Measurements from ENCODE around the gene CRTAC1.

DNA sequence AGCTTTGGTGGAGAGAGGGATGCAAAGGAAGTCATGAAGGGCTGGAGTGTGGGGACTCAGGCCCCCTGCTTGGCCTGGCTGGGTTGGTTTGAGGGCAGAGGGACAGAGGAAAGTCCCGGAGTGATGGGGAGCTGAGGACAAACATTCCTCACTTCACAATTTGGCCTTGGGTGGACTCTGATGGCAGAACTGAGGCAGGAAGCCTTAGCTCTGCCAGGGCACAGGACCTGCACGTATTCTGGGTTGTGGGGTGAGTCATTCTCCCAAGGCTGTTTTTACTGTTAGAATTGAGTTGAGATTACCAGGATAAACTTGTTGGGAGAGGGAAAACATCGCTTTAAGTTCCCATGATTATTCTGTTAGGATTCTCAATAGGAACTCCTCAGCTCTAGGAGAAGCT, 178.1 kb downstream of the CRTAC1 start:
- TF ChIP-seq, protein P1, sequence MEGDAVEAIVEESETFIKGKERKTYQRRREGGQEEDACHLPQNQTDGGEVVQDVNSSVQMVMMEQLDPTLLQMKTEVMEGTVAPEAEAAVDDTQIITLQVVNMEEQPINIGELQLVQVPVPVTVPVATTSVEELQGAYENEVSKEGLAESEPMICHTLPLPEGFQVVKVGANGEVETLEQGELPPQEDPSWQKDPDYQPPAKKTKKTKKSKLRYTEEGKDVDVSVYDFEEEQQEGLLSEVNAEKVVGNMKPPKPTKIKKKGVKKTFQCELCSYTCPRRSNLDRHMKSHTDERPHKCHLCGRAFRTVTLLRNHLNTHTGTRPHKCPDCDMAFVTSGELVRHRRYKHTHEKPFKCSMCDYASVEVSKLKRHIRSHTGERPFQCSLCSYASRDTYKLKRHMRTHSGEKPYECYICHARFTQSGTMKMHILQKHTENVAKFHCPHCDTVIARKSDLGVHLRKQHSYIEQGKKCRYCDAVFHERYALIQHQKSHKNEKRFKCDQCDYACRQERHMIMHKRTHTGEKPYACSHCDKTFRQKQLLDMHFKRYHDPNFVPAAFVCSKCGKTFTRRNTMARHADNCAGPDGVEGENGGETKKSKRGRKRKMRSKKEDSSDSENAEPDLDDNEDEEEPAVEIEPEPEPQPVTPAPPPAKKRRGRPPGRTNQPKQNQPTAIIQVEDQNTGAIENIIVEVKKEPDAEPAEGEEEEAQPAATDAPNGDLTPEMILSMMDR (IDR thresholded peaks at IDR 0.05) = no peak
- TF ChIP-seq POLR2A (IDR thresholded peaks at IDR 0.05) = no peak

All from lower leg skin (tissue), 3 donors.